ENCODE results near the gene IGFBP4.
"Not testable (repeated sequence)": the region's sequence is repeated elsewhere in the genome, so short reads cannot be mapped to it uniquely, and the experiment has no call there.

The IGFBP4 gene

DNA sequence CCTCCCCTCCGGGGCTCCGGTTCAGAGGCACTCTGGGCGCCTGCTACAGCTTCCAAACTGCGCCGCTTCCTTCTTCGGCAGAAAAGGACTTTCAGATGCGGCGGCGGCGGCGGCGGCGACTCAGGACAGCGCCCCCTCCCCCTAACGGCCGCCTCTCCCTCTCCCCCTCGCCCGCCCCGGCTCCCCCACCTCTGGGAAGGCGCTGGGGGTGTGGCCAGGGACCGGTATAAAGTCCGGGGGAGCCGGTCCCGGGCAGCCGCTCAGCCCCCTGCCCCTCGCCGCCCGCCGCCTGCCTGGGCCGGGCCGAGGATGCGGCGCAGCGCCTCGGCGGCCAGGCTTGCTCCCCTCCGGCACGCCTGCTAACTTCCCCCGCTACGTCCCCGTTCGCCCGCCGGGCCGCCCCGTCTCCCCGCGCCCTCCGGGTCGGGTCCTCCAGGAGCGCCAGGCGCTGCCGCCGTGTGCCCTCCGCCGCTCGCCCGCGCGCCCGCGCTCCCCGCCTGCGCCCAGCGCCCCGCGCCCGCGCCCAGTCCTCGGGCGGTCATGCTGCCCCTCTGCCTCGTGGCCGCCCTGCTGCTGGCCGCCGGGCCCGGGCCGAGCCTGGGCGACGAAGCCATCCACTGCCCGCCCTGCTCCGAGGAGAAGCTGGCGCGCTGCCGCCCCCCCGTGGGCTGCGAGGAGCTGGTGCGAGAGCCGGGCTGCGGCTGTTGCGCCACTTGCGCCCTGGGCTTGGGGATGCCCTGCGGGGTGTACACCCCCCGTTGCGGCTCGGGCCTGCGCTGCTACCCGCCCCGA lies at the start of gene IGFBP4:
Gene IGFBP4, plus strand, starts transcription at position 255 of the 792 bp plus-strand sequence. Its CDS starts 286 bp downstream, at position 541.
- peak; percentile 77 for DNase-seq (ENCODE audit: low spot score)

DNA sequence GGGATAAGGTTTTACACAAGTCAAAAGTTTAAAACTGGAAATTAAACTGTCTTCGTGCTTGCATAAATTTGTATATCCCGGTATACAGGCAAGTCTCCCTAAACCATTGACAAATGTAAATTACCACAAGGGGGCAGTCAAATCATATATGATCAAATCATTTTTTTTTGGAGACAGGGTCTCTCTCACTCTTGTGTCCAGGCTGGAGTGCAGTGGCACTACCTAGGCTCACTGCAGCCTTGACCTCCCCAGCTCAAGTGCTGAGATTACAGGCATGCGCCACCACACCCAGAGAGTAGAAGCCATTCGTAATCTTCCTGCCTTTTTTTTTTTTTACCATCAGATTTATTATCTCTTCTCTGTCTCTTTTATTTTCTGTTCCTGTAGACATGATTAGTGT lies 44.1 kb upstream of the IGFBP4 start:
- DNase-seq (ENCODE audit: low spot score) = peak; percentile 35

- DNase-seq (ENCODE audit: low spot score) = no peak
These were observed 40.6 kb upstream of the IGFBP4 start for GRCh38 chr17:40402668-40403067.

GRCh38 chr17:40404003-40404402 lies 39.2 kb upstream of the IGFBP4 start:
- no peak for DNase-seq (ENCODE audit: low spot score)

GRCh38 chr17:40407460-40407859 lies 35.8 kb upstream of the IGFBP4 start:
- no peak for DNase-seq (ENCODE audit: low spot score)

- not testable (repeated sequence) for DNase-seq (ENCODE audit: low spot score)
These were observed 33.7 kb upstream of the IGFBP4 start for GRCh38 chr17:40409540-40409939.

GRCh38 chr17:40410082-40410481 lies 33.2 kb upstream of the IGFBP4 start:
- no peak for DNase-seq (ENCODE audit: low spot score)

DNA sequence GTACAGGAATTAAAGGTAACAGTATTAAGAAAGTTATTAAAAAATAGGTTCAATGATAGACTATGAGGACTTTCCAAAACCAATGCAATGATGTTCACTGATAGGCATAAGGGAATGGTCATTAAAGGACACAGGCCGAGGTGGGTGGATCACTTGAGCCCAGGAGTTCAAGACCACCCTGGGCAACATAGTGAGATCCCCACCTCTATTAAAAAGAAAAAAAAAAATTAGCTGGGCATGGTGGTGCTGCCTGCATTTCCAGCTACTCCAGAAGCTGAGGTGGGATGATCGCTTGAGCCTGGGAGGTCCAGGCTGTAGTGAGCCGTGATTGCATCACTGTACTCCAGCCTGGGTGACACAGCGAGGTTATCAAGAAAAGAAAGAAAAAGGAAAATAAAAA lies 31.4 kb upstream of the IGFBP4 start:
- DNase-seq (ENCODE audit: low spot score) = no peak

DNA sequence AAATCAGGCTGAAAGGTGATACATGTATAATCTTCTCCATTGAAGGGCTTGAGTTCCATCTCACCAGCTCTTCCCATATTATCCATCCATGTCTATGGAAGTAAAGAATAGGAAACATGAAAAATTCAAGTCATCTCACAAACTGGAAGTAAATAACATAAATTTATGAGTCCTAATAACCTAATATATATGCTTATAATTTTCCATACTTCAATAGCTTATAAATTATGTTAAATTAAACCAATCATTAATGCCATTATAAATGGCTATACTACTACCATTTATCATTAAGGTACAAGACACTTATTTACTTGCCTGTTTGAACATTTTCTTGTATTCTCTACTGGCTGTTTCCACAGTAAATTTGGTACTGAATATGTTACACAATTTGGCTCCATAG lies 30.4 kb upstream of the IGFBP4 start:
- no peak for DNase-seq (ENCODE audit: low spot score)

GRCh38 chr17:40414312-40414711 lies 28.9 kb upstream of the IGFBP4 start:
- not testable (repeated sequence) for DNase-seq (ENCODE audit: low spot score)

GRCh38 chr17:40415390-40415789 lies 27.9 kb upstream of the IGFBP4 start:
- DNase-seq (ENCODE audit: low spot score) = no peak

- no peak for DNase-seq (ENCODE audit: low spot score)
These were observed 26.6 kb upstream of the IGFBP4 start for GRCh38 chr17:40416671-40417070.

DNA sequence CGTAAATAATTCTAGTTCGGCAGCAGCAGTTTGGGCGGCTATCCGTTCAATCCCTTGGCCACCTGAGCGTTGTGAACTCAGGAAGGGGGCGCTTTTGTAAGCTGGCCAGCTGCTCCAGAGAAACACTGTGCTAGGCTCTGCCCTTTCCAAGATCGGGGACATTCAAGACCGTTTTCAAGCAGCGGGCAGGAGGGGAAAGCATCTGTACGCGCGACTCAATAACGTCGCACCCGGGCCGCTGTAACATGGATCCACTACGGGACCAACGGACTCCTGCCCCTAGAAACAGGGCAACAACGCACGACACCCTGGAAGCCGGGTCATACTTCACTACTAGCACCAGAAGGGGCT lies 26.0 kb upstream of the IGFBP4 start:
- no peak for DNase-seq (ENCODE audit: low spot score)

DNA sequence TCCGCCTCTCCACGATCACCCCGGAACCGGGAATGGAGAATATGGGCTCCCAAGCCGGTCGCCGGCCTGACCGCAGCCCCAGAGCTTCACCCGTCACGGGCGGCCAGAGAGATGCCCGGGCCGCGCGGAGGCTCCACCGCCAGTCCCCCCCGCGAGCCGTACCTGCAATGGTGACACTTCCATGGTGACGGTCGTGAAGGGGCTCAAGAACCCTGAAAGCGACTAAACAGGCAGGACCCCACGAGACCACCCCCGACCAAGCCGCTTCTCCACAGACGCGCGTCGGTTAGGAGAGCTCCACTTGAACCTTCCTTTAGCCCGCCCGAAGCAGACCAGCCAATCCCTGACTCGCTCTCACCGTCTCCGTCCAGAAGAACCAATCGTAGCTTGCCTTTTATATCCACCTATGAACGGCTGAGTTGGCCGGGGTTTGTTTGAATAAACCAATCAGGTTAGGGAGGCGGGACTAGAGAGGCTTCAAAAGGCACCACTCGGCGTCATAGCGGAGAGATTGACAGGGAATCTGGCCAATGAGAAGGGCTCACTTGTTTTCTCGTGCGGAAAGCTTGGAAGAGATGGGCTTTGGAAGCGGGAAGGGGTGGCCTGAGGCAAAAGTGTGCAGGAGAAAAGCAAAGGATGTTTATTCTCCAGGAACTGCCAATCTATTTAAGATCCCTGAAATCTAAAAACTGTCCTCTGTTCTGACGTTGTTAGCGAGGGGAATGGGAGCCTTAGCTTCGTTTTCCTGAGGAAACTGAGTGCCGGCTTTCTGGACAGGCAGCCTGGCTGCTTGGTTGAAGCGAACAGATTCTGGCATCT lies 25.4 kb upstream of the IGFBP4 start, which contains the start of gene TOP2A:
Gene TOP2A, minus strand, starts transcription at position 288 of the 819 bp plus-strand sequence. Its CDS starts 105 bp downstream, at position 183.
- DNase-seq (ENCODE audit: low spot score) = peak; percentile 98

- DNase-seq (ENCODE audit: low spot score) = no peak
These were observed 24.9 kb upstream of the IGFBP4 start for GRCh38 chr17:40418428-40418706.

DNA sequence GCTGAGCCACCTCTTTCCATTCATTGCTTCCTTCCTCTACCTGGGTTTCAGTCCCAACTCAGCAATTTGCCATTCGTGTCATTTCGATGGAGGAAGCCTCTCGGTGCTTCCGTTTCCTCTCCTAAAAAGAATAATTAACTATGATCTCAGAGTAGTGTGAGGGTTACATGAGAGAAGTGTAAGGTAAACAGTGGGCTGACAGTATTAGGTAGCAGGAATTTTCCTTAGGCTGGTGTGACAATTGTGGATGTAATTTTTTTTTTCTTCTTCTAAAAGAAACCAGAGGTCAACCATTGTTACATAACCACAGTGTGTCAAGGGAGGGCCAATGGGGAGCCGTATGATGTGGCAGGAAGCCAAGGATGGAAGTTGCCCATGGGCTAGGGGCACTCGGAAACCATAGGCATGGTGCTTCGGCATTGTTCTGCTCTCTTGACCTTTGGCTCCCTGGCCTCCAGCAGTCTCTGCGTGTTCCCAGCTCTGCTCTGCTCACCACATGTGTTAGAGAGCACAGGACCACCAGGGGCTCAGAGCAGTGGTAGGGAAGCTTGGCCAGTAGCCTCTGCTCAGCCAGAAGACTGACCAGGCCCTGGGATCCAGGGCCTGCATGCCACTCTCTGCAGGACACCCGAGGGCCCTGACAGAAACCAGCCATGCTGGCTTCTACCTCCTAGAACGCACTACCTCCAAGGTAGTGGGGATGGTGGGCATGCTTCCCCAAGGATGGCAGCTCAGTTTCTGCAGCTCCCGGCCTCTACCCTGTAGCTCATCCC lies 23.5 kb upstream of the IGFBP4 start:
- no peak for DNase-seq (ENCODE audit: low spot score)

GRCh38 chr17:40422990-40423633 lies 20.1 kb upstream of the IGFBP4 start:
- no peak for DNase-seq (ENCODE audit: low spot score)

DNA sequence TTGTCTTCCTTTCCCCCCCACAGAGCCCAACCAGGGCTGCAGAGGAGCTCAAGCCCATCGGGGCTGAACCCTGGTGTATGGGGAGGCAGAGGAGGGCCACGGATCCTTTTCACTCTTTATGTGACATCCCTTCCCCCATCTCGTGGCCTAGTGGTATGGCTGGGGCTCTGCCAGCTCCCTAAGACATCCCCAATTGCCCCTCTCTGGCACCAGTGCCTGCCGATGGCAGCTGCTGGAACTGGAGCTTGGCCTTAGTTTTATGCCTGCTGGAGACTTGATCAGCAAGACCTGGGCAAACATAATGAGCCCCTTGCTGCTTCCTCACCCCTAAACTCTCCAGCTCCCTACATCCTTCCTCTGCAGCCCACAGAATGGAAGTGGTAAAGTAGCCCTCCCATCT lies 17.5 kb upstream of the IGFBP4 start:
- no peak for DNase-seq (ENCODE audit: low spot score)

DNA sequence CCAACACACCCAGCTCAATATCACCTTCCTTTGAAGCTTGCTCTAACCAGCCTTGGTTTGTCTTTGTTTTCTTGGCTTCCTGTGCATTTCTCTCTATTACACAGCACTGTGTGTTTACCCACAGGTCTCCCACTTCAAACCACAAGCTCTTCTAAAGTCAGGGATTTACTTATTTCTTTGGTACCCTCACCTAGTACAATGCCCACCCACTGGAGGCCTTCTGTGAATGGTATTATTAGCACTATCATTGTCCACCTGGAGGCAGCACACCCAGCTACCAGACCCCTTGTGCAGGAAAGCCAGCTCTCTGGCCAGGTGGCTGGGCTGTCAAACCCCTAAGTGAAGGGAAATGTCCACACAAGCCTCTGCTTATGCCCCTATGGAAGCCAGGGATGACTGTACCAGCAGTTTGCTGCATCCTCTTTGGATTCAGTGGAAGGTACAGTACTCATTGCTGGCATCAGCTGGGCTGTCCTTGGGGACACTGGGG lies 16.2 kb upstream of the IGFBP4 start:
- no peak for DNase-seq (ENCODE audit: low spot score)

- DNase-seq (ENCODE audit: low spot score) = no peak
These were observed 12.7 kb upstream of the IGFBP4 start for GRCh38 chr17:40430272-40431230.

GRCh38 chr17:40431231-40431602 lies 12.0 kb upstream of the IGFBP4 start:
- DNase-seq (ENCODE audit: low spot score) = no peak
